HG03558 (cell line): ENCODE measurements around the gene STRA6.

Experiments
- ATAC-seq: cut with Tn5 transposase; IDR thresholded peaks from one replicate; pipeline ENCODE4 v1.9.1; 2021; ENCODE audit warnings: moderate number of reproducible peaks; ENCODE audit not compliant: unreplicated experiment; ENCODE audit errors: extremely low read depth

Gene STRA6

DNA sequence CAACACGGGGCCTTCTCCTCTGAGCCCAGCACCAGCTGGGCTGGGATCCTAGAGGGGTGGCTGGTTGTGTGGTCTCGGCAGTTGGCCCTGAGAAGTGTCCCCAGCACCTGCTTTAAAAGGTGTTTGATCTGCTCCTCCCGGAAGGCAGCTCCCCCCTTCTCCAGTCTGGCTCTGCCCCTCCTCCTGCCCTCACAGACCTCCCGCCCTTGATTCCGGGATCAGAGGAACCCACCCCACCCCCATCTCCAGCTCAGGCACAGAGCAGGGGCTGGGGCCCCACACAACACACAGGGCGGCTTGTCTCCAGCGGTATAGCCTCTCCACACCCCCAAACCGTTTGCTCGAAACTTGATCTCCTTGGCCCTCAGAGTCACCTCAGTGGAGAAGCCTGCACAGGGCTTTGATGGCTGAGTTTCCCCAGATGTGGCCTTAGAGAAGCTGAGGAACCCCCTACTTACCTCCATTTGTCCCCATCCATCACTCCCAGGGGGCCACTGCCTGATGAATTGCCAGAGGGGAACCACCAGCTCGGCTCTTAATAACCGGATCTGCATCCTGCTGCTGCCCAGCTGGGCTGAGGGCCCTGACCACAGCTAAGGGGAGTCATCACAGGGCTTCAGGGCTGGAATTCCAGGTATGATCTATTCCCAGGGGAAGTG lies 6.4 kb upstream of the STRA6 start:
- ATAC-seq, result no peak

DNA sequence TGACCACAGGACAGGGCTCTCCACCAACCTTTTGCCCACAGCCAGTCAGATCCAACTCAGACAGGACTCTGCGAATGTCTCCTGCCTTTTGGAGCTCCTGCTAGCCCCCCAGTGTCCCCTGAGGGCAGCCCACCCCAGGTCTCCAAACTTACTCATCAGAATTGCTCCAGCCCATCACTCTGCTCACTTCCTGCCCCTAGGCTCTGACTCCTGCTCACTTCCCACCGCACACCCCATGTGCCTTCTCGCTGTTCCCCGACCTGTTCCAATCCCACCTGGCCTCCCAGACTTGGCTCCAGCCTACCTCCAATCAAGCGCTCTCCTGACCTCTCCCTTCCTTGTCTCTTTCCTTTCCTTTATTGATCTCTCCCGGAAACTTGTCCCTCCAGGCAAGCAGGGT lies 5.9 kb upstream of the STRA6 start:
- ATAC-seq, result no peak

DNA sequence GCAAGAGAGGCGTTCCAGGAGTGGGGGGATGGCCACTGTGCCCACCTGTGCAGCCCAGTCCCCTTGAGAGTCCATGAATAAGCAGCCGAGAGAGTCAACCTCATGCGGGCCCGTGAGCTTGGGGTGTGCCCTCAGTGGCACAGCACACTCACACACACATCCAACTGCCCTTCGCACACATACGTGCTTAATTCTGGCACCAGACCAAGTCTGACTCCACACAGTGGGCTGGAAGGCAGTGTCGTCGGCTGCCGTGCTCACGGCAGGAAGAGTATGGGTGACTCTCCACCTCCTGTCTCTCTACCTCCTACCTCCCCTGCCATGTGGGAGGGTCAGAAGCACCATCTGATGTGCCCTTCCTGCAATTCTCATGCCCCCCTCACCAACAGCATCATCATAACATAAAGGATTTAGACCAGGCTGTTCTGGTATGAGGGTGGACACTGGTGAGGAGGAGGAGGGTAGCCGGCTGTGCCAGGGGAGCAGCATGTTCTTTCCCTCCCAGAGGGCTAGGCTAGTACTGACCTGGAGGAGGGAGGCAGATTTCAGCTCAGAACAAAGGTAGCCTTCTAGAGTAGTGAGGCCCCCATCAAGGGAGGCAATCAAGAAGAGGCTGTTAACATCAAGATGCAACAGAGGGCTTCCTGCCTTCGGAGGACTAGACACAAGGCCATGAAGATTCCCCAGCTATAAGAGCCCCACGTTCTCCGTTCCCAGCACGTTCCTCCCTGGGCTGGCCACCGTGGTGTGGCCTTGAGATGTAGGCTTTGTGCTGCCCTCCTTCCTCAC lies 5.3 kb upstream of the STRA6 start:
- ATAC-seq, result no peak

DNA sequence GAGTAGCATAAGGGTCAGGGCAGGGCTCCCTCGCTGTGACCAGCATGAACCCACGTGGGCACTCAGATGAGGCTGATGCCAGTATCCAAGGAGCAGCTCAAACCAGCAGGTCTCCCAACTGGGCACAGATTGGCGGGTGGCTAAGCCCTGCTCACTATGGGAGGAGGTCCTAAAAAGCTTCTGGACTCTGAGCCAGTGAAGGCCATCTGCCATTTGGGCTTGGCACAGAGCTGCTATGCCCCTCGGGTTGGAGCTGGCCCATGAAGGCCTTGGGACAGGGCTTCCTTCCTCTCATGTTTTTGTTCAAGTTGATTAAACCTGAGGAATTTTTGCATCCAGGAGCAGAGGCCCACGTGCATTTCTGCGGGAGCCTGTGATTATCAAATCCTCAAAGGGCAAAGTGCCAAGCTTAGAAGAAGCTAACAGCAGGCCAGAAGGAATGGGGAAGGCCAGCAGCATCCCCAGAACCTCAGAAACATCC lies 4.3 kb upstream of the STRA6 start:
- no peak for ATAC-seq

DNA sequence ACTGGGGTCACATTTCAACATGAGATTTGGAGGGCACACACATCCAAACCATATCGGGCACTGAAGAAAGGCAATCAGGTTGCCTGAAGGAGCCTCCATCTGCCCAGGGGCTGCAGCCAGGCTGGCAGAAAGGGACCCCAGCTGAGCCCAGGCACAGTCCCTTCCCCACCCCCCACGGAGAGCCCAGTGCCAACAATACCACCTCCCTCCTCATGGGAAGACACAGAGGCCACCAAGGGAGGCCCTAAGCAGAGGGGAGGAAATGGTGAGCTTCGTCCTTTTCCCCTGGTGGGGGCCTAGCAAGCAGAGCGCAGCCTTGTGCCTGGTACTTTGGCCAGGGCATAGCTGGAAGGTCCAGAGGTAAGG lies 3.0 kb upstream of the STRA6 start:
- no peak for ATAC-seq

DNA sequence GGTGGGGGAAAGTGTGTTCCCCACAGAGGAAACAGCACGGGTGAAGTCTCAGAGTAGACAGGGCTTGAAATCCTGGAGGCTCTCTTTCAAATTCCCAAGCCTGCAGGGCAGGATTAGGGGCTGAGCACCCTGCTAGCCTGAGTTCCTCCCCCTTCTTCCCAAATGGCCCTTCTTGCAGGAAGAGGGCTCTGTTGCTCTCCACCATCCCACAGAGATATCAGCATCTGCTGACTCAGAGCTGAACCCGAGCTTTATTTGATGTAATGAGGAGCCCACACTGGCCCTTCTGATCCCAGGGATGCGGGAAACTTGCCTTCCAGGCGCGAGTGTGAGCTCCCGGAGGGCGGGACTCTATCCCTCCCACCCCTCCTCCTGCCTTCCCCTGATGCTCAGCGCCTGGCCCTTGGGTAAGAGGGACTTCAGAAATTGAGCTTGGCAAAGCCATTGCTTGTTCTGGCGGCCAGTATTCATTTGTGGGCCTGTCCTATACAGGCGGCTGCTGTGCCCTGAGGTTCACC lies 1.4 kb upstream of the STRA6 start:
- no peak for ATAC-seq

DNA sequence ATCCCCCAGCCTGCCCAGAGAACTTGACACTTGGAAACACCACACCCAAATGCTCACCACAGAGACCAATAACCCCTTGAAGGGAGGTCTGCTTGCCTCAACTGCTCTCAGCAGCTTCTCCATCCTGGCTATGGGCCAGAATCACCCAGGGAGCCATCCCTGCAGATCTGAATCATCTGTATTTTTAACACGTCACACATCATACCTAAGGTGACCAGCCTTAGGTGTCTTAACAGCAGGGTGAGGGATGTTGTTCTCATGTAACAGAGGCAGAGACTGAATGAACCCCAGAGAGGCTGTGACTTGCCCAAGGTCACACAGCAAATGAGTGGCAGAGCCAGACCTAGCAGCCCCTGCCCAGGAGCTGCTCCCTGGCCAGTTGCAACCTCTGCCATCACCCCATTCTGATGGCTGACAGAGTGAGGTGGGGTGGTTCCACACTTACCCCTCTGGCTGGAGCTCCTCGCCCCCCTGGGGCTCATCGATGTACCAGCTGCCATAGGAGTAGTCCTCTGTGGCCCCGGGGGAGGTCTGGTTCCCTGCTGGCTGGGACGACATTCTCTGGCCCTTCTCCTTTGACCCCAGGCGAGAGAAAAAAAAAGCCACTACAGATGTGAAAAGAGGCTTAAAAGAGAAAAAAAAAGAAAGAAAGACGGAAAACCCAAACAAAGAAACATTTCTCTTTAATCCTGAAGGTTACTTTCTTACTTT lies 722 bp downstream of the STRA6 start:
- no peak for ATAC-seq

DNA sequence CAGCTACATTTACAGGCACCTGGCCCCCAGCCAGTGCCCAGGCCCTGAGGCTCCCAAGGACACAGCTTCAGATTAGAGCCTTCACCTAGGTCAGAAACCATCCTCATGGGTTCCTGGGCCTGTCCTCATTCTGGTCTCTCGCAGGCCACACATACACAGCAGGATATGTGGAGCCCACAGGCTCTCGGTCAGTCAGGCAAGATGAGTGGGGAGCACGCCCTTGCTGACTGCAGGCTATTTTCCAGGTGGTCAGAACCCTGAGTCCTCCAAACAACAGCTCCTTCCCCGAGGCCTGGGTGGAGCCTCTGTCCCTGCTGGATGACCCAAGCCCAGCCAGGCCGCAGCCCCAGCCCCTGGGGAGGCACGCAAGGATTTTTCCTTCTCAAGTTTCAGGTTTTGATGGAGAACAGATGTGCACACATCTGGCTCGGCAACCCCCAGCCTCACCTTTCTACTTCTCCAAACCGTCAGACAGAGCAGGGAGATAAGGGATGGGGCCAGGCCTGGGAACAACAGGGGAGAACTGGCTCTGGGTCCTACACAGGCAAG lies 1.6 kb downstream of the STRA6 start:
- no peak for ATAC-seq

DNA sequence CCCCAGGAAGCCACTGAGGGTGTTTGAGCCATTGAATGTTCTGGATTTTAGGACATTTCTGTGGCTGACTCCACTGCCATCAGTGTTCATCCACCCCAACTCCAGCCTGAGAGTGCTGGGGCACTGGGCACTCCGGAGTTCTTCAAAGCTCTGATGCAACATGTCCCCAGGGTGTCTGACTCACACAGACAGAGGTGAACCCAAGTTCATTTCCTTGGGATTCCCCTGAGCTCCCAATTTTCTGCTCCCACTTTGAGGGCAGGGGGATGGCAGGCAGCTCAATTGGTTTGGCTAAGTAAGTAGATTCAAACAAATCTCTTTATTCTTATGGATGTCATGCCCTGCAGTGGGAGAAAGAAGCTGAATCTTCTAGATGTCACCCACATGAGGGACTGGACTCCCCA lies 2.2 kb downstream of the STRA6 start:
- ATAC-seq, result no peak

DNA sequence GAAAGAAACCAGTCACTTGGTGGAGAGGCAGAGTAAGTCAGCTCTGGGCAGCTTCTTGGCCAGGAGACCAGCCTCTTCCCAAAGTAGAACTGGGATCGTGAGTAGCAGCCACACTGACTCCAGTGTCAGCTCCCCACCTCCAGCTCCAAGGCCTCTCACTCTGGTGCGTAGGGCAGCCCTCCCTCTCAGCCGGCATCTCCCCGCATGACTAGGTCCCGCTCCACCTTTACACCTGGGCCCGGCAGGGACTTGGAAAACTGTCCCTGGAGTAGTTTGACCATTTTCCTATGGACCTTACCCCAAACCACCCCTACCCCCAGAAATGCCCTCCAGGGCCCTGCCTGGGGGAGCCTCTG lies 3.3 kb downstream of the STRA6 start:
- no peak for ATAC-seq

DNA sequence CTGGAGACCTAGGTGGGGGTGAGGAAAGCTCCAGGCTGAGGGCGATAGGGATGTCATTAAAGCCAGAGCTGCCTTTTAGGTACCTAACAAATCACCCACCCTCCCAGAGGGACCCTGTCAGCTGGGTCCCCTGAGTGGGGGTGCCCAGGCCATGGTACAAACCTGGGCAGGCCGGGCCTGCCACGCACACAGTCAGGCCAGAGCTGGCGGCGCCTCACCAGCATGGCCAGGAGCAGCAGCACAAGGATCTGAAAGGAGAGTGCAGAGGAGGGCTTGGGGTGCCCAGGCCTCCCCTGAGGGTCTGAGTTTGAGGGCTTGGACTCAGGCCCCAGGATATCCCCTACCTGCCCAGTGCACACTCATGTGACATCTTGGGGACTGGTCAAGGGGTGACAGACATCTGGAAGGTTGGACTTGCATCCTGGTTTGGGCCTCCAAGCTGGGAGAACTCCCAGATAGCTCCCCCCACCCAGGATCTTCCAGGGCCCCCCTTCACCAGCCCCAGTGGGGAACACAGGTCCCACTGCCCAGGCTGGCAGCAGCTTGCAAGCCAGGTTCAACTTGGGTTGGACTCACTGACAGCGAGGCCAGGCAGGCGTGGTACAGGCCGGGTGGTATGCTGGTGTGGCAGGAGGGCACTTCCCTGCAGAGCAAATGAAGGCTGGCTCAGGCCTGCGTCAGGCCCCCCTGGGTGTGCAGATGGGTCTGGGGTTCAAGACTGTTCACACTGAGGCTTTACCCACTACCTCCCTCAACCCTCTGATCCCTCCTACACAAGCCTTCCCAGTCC lies 5.2 kb downstream of the STRA6 start:
- ATAC-seq, result no peak

DNA sequence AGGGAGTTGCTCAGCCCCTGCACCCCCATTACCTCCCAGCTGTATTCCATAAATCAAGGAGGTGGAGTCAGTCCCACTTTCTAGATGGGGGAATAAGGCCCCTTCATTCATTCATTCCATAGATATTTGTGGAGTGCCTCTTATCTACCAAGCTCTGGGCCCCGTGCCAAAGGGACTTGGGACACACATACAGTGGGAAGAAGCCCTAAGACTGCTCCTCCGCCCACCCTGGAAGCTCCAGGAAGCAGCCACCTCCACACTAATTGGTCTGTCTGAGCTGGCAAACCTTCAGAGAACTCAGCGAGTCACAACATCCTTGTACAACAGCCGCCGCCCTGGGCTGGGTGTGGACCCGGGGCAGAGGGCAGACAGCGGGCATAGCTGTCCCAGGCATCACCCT lies 6.4 kb downstream of the STRA6 start:
- ATAC-seq, result no peak

DNA sequence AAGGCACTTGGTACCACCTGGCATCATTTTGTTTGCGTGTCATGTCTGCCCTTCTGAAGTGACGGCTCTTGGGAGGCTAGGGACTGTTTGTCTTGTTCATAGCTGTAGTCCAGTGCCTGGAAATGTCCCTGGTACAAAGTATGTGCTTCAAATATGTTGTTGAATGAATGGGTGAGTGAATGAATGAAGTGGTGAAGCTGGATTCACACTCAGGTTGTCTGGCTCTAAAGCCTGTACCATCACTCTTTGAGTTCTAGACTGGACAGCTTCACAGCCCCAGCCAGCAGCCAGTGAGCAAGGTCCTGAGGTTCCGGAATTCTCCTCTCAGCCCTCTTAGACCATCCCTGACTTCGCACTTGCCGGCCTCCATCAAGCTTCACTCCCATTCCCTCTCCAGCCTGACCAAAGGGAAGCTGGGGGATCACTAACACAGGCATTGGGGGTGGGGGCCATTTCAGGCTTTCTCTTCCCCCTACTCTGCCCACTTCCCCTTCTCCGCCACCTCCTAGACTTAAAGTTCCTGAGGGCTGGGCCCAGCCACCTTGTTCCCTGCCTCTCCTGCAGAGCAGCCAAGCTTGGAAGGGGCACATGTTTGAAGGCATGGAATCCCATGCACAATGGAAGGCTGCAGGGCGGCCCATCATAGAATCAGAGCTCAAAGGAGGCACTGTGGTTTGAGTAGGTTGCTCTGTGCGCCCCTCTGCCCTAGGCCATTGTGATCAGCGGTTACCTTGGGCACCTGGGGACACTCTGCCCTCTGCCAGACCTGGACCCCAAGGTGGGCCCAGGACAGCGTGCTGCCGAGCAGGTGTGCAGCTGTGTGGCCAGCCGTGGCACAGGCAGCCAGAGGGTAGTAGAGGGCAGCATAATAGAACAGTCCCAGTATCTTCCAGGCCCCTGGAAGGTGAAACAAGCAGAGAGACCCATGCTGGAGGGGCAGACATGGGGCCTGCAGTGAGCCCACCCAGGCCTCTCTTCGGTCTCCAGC lies 7.7 kb downstream of the STRA6 start:
- no peak for ATAC-seq

DNA sequence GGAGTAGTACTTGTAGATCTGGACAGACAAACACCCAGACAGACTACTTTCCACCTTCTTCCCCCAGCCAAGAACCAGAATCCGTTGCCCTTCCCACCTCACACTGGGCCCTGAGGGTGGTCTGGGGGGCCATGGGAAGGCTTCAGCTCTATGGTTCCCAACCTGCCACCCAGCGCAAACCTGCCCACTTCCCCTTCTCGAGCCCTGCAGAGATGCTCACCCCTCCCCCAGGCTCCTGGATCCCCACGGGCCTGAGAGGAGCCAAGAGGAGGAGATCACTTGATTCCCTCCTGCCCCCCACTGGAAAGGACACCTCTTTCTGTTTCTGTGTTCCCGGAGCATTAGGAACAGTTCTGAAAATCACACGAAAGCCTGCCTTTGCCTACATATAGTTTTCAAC lies 8.7 kb downstream of the STRA6 start:
- ATAC-seq, result no peak

DNA sequence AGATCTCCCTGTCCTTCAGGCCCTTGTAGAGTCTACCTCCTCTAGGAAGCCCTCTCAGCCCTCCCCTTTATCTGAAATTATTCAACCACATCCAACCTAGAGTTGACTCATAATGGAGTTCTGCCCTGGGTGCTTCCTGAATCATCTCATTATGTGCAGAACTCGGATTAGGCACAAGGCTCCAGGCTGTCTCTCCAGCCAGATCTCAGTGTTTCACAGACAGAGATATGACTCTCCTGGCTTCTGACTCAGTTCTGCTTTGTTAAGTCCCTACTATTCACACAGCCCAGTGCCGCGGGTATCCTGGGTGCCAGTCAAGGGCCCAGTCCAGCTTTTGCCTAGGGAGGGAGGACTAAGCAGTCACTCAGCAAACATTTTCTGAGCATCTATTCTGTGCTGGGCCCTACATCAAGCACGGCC lies 9.3 kb downstream of the STRA6 start:
- ATAC-seq, result no peak

DNA sequence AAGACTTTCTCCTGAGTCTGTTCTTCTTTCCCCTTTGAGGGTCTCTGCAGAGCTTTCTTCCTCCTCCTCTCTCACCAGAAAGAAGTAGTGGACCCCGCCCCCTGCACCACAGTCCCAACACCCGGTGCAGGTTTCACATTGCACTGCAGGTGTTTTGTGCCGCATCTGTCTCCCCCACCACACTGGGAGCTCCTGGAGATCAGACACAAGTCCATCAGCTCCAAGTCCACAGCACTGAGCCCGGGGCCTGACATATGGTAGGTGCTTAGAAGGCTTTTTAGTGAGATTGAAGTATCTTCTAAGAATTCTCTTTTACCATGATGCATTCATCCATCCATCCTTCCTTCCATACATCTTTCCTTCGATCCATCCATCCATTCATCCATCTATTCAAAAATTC lies 9.8 kb downstream of the STRA6 start:
- no peak for ATAC-seq

DNA sequence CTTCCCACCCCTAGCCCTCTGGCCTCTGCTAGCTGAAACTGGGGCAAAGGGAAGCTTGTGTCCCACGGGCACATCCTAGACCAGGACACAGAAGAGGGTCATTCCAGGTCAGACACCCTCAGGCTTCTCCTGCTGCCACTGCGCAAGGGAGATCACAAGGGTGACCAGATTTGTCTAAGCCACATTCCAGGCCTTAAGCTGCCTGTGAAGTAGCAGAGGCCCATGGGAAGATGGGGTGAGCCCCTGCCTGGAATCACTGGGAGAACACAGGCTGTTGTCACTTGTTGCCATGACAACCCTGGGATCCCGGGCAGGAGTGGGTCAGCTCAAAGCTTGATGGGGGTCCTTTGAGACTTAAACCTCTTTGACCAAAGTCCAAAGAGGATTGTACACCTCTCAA lies 10.8 kb downstream of the STRA6 start:
- no peak for ATAC-seq

DNA sequence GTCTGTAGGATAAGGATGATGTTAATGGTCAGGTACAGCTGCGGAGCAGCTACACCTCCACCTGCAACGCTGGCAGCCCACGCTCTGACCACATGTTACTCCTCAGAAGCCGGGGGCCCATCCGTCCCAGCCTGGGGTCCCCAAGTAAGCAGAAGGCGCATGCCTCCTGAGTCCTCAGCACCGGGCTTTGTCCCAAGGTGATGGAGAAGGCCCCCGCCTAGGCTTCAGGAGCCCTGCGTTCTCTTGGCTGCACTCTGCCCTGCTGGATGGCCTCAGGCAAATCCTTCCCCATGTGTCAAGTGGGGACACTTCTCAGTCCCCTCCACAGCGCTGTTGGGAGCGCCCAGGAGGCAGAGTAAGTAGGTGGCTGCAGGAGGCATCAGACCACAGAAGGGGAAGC lies 14.4 kb downstream of the STRA6 start:
- ATAC-seq, result no peak

DNA sequence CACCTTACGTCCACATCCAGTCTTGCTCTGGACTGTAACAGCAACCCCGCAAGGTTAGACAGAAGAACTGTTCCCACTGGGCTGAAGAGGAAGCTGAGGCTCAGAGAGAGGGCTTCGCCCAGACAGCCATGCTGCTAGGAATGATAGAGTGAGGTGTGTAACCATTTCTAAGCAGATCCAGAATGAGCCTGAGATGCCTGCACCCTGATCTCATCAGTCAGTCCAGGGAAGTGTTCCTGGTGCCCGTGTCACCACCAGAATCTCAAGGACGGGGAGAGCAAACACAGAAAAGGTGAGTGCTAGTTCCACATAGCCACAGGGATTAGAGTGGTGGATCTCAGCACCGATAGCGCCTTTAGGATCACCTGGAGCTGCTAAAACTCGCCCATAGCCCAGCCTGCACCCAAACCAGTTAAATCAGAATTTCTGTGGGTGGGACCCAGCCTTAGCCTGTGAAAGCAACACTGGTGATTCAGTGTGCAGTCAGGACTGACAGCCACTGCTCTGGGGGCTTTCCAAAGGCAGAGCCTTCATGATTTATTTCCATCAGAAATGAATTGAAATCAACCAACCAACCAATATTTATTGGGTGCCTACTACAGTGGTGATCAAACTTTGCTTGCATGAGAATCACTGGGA lies 16.8 kb downstream of the STRA6 start:
- no peak for ATAC-seq
